ENCODE data around the gene IP6K3.

The IP6K3 gene

DNA sequence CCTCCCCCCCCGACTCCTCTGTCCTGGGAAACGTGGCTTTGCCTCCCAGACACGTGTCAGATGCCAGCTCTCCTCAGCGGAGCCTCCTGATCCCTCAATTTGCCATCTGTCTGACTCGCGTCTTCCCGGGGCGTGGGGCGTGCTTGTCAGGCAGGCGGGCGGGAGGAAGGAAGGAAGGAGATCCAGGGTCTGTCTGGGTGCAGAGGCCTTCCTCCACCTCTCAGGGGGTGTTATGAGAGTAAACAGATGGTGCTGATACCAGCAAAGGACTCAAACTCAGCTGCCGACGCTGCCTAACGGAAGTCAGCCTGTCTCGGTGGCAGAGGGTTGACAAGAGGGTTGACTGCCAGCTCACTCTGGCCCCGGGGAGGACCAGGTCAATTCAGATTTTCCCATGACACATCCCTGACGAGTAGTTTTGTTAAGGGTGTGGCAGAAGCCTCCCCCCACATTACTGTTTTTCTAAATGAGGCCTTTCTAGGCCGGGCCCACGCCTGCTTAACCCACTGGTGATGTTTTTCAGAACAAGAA, 52.2 kb downstream of the IP6K3 start:
- Histone ChIP-seq H3K27ac (peak overlapping the region; percentile 89), H3K27me3 (ENCODE audit: insufficient read depth, low read depth, severe bottlenecking) (no peaks in the 10 kb centered on the region), H3K36me3 (peaks cover 93% of the 10 kb centered on the region), H3K4me3 (ENCODE audit: low read depth, low read length) (no peak overlapping the region), H3K9me3 (ENCODE audit: severe bottlenecking) (no peaks in the 10 kb centered on the region)
- TF ChIP-seq, protein P1, sequence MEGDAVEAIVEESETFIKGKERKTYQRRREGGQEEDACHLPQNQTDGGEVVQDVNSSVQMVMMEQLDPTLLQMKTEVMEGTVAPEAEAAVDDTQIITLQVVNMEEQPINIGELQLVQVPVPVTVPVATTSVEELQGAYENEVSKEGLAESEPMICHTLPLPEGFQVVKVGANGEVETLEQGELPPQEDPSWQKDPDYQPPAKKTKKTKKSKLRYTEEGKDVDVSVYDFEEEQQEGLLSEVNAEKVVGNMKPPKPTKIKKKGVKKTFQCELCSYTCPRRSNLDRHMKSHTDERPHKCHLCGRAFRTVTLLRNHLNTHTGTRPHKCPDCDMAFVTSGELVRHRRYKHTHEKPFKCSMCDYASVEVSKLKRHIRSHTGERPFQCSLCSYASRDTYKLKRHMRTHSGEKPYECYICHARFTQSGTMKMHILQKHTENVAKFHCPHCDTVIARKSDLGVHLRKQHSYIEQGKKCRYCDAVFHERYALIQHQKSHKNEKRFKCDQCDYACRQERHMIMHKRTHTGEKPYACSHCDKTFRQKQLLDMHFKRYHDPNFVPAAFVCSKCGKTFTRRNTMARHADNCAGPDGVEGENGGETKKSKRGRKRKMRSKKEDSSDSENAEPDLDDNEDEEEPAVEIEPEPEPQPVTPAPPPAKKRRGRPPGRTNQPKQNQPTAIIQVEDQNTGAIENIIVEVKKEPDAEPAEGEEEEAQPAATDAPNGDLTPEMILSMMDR (IDR thresholded peaks at IDR 0.05; ENCODE audit: low read depth, low read length): no peak
- peak; percentile 100 for DNase-seq

DNA sequence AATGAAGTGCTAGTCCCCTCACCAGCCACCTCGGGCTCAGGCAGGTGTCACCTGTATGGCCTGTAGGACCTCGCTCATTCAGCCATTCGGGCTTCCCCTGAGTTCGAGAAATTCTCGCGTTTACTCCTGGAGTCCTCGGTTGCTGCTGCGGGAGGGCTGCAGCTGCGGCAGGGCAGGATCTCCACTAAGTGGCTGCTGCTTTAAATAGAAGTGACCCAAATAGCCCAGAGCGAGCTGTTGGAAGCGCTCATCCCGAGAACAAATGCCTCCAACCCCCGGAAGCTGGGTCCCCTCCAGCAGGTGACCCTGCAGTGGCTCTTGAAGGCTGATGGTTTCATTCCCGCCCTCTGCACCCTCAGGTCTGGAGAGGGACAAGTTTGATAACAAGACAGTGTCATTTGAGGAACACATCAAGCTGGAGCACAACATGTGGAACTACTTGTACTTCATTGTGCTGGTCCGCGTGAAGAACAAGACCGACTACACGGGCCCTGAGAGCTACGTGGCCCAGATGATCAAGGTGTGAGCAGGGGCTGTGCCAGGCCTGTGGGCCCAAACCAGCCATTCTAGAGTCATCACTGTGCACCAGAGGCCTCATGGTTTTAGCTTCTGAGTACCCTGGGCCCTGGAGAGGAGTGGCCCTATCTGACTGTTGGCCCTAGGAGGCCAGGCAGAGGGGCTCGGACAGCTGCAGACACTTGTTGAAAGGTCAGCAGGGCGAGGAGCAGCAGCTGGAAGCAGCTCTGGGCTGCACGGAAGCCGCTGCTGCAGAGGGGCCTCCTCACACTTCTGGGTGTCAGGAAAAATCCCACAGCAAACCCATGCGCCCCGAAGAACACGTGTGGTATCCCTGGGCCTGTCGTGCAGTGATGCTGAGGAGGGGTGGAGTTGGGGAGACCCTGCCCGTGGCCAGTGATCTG, 53.3 kb downstream of the IP6K3 start:
- TF ChIP-seq, protein P1 (IDR thresholded peaks at IDR 0.05; ENCODE audit: low read depth, low read length): no peak
- H3K36me3 ChIP-seq: peaks cover 93% of the 10 kb centered on the region
- no peaks in the 10 kb centered on the region for H3K27me3 ChIP-seq (ENCODE audit: insufficient read depth, low read depth, severe bottlenecking)
- DNase-seq: peak; percentile 41
- no peak overlapping the region for H3K4me3 ChIP-seq (ENCODE audit: low read depth, low read length)
- peak overlapping the region; percentile 89 for H3K27ac ChIP-seq
- no peaks in the 10 kb centered on the region for H3K9me3 ChIP-seq (ENCODE audit: severe bottlenecking)

DNA sequence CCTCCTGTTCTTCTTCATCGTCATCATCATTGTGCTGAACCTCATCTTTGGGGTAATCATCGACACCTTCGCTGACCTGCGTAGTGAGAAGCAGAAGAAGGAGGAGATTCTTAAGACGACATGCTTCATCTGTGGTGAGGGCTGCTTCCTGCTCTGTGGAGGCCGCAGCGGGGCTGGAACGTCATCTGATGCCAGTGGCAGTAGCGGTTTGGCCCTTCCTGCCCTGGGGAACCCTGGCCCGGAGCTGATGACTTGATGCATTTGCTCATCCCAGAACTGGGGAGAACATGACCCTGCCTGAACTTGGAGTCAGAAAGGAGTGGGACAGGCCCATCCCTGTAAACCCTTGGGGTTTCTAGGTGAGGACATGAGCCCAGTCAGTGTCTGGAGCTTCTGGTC, 53.9 kb downstream of the IP6K3 start:
- Histone ChIP-seq H3K27me3 (ENCODE audit: insufficient read depth, low read depth, severe bottlenecking) (no peaks in the 10 kb centered on the region), H3K4me3 (ENCODE audit: low read depth, low read length) (no peak overlapping the region), H3K9me3 (ENCODE audit: severe bottlenecking) (no peaks in the 10 kb centered on the region), H3K36me3 (peaks cover 92% of the 10 kb centered on the region), H3K27ac (peak overlapping the region; percentile 89)
- no peak for DNase-seq
- TF ChIP-seq, protein P1 (IDR thresholded peaks at IDR 0.05; ENCODE audit: low read depth, low read length): no peak

DNA sequence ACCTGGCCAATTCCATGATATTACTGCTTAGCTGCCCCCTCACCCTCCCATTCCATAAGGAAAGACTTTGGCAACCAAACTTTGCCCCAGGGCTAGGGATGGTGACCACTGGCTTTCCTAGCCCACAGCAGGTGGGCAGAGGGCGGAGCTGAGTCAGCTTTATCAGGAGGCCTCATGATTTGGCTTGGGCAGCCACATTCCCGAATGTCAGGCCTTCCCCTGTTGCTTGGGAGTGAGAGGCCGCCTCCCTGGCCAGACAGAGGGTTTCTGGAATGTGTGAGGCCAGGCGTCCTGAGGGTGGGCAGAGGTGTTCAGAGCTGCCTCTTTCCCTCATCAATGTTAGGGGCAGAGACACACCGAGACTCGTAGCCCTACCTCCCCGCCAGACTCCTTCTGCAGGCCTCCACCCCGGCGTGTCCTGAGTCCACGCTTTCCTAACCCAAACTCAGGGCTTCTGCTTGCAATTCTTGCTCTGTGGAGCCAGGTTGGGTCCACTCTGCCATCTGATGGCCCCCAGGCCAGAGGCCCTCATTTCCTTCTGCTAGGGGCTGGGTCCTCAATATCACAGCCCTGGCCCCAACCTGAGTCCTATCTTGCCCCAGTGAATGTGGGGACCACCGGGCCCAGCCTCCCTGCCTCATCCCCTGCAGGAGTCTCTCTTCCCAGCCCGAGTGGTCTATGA, 54.5 kb downstream of the IP6K3 start:
- H3K27ac ChIP-seq: peak overlapping the region; percentile 89
- peaks cover 92% of the 10 kb centered on the region for H3K36me3 ChIP-seq
- no peak overlapping the region for H3K4me3 ChIP-seq (ENCODE audit: low read depth, low read length)

DNA sequence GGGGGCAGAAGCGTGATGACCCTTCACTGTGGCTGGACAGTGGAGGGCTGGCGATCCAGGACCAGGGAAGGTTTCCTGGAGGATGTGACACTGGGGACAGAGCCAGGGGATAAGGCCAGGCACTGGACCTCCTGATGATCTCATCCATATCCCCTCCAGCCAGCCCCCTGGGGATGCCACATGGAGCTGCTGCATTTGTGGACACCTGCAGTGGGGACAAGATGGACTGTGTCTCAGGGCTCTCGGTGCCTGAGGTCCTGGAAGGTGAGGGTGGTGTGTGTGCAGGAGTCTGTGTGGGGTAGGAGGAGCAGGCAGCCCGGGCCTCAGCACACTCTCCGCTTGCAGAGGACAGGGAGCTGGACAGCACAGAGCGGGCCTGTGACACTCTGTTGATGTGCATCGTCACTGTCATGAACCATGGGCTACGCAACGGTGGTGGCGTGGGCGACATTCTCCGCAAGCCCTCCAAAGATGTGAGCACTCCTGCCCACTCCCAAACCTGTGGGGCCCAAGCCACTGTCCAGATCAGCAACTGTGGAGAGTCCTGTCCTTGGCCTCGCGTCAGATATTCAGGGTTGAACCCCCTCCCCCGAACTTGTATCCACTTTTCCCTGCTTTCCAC, 55.1 kb downstream of the IP6K3 start:
- peak overlapping the region; percentile 89 for H3K27ac ChIP-seq
- DNase-seq: peak; percentile 45
- no peaks in the 10 kb centered on the region for H3K9me3 ChIP-seq (ENCODE audit: severe bottlenecking)
- TF ChIP-seq, protein P1 (IDR thresholded peaks at IDR 0.05; ENCODE audit: low read depth, low read length): no peak
- H3K4me3 ChIP-seq (ENCODE audit: low read depth, low read length): no peak overlapping the region
- H3K27me3 ChIP-seq (ENCODE audit: insufficient read depth, low read depth, severe bottlenecking): no peaks in the 10 kb centered on the region
- H3K36me3 ChIP-seq: peaks cover 92% of the 10 kb centered on the region

More for the DNA sequence above, 54.5 kb downstream of the IP6K3 start:
- TF ChIP-seq, protein P1 (IDR thresholded peaks at IDR 0.05; ENCODE audit: low read depth, low read length): no peak
- no peak for DNase-seq
- H3K27me3 ChIP-seq (ENCODE audit: insufficient read depth, low read depth, severe bottlenecking): no peaks in the 10 kb centered on the region
- no peaks in the 10 kb centered on the region for H3K9me3 ChIP-seq (ENCODE audit: severe bottlenecking)
